Panc1 (cell line): ENCODE results near the gene CFAP251. TPM values are rescaled to one million over a fixed set of nuclear protein-coding genes. Genes with fewer than 3 reads are reported as not detected.
"Not testable (repeated sequence)": the region's sequence is repeated elsewhere in the genome, so short reads cannot be mapped to it uniquely, and the experiment has no call there.

ENCODE experiments used
- ATAC-seq: fragments of 200-7000 bp; cut with Tn5 transposase; 2 replicates; pipeline ENCODE4 v1.9.1; 2020; ENCODE audit warnings: mild to moderate bottlenecking, moderate library complexity
- BruUV-seq: library from RNA; stranded (reverse); fragments of 400-500 nt; replicated peaks from 2 replicates; lab custom pipeline; 2021; lab: Mats Ljungman, UMichigan
- CTCF ChIA-PET: fragments of 300-600 bp; sonication (Branson Sonifier 250); formaldehyde crosslinking; loops from one replicate; lab custom pipeline; 2022; ENCODE audit warnings: antibody characterized with exemption; lab: Charles Lee
- POLR2A ChIA-PET: fragments of 300-600 bp; sonication (Branson Sonifier 250); formaldehyde crosslinking; loops from one replicate; lab custom pipeline; 2022; ENCODE audit warnings: antibody characterized with exemption; lab: Charles Lee
- DNase-seq: peaks from one replicate; pipeline ENCODE4 v3.0.0-alpha.2; 2010; ENCODE audit warnings: low read depth, low spot score
- H3K27ac ChIP-seq: 2 replicates; pipeline ENCODE4 v1.5.1; 2011; ENCODE audit warnings: mild to moderate bottlenecking, low read length, inconsistent platforms
- H3K27me3 ChIP-seq: fragments of 200-500 bp; sonication (Bioruptor generic); 2 replicates; pipeline ENCODE4 v1.6.0; 2014; ENCODE audit warnings: low read length, inconsistent platforms; ENCODE audit not compliant: control insufficient read depth, insufficient read depth
- H3K36me3 ChIP-seq: fragments of 200-500 bp; sonication (Bioruptor generic); 2 replicates; pipeline ENCODE4 v1.5.1; 2014; ENCODE audit warnings: inconsistent platforms, mild to moderate bottlenecking, low read length, moderate library complexity; ENCODE audit not compliant: control insufficient read depth, insufficient read depth
- H3K4me1 ChIP-seq: 2 replicates; pipeline ENCODE4 v1.5.1; 2011; ENCODE audit warnings: inconsistent platforms, mild to moderate bottlenecking, low read length, moderate library complexity; ENCODE audit not compliant: control insufficient read depth, insufficient read depth
- H3K4me3 ChIP-seq, 2 experiments: 2 replicates each; pipeline ENCODE4 v1.5.1; 2011 to 2012; ENCODE audit warnings: low read depth in 2 of 2, low read length in 2 of 2, mild to moderate bottlenecking in 2 of 2, inconsistent platforms in 1 of 2, moderate library complexity in 1 of 2
- H3K9me3 ChIP-seq: fragments of 200-500 bp; sonication (Bioruptor generic); 2 replicates; pipeline ENCODE4 v1.5.1; 2014; ENCODE audit warnings: low read depth, mild to moderate bottlenecking, inconsistent platforms, low read length, moderate library complexity; ENCODE audit not compliant: control insufficient read depth, insufficient read depth
- CTCF ChIP-seq: fragments of 450-650 bp; IDR thresholded peaks from 2 replicates; pipeline ENCODE4 v1.5.1; 2017; ENCODE audit warnings: mild to moderate bottlenecking
- POLR2AphosphoS5 ChIP-seq: IDR thresholded peaks from 2 replicates; pipeline ENCODE4 v1.6.1; 2012; ENCODE audit warnings: mild to moderate bottlenecking, low read depth, low read length, moderate library complexity
- REST ChIP-seq, 2 experiments: IDR thresholded peaks; 2 replicates each; pipeline ENCODE4 v1.6.1; 2011 to 2012; ENCODE audit warnings: low read depth in 2 of 2, control low read depth in 1 of 2, low read length in 1 of 2, mild to moderate bottlenecking in 1 of 2, moderate library complexity in 1 of 2; ENCODE audit not compliant: insufficient read depth in 1 of 2
- SIN3A ChIP-seq: IDR thresholded peaks from 2 replicates; pipeline ENCODE4 v1.6.1; 2012; ENCODE audit warnings: low read depth, mild to moderate bottlenecking, low read length, moderate library complexity, borderline replicate concordance; ENCODE audit not compliant: insufficient read depth
- TCF7L2 ChIP-seq: IDR thresholded peaks from 2 replicates; pipeline ENCODE4 v1.6.1; 2011; ENCODE audit warnings: mild to moderate bottlenecking, low read depth, low read length, inconsistent platforms
- in situ Hi-C: cut with HindIII; loops from 2 replicates; pipeline ENCODE4 v1.10.0; 2016; ENCODE audit warnings: low sequenced_read_pairs, low pct_unique_long_range_greater_than_20kb
- intact Hi-C: fragments of 100-400 bp; cut with micrococcal nuclease; formaldehyde crosslinking; loops from one replicate; pipeline ENCODE4 v1.10.0; 2022; ENCODE audit not compliant: unreplicated experiment
- total RNA-seq: library from RNA; stranded (reverse); gene quantifications from one replicate; pipeline ENCODE4 v1.2.1, GENCODE V29; 2021; ENCODE audit not compliant: unreplicated experiment

The CFAP251 gene
- total RNA-seq, 1 experiment from 2014 or later, result 4.2 TPM

GRCh38 chr12:121874071-121874470 is 44.3 kb upstream of the CFAP251 start:
- H3K4me1 ChIP-seq, result no peaks in the 10 kb centered on the region
- H3K9me3 ChIP-seq, result no peaks in the 10 kb centered on the region
- CTCF ChIA-PET, result no interaction called here
- ATAC-seq (no peak), DNase-seq (no peak)
- BruUV-seq, result no TSS peak
- POLR2A ChIA-PET, result no interaction called here
- no peaks in the 10 kb centered on the region for H3K27me3 ChIP-seq
- H3K4me3 ChIP-seq, result no peak overlapping the region
- in situ Hi-C loops (no loop called here), intact Hi-C loops (no loop called here)
- no peaks in the 10 kb centered on the region for H3K36me3 ChIP-seq
- TF ChIP-seq CTCF, result no peak
- no peak for TF ChIP-seq SIN3A
- H3K27ac ChIP-seq, result no peak overlapping the region

DNA sequence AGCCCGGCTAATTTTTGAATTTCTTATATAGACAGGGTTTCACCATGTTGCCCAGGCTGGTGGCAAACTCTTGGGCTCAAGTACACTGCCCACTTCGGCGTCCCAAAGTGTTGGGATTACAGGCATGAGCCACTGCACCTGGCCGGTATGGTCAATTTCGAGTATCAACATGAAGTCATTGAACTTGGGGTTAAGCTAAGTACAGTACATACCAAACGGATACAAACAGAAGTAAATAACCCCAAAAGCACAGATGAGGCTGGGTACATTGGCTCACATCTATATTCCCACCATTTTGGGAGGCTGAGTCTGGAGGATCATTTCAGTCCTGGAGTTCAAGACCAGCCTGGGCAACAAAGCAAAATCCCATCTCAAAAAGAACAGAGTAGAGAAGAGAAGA is 42.8 kb upstream of the CFAP251 start:
- no TSS peak for BruUV-seq
- no peaks in the 10 kb centered on the region for H3K9me3 ChIP-seq
- ATAC-seq (no peak), DNase-seq (no peak)
- ChIA-PET CTCF (no interaction called here), POLR2A (no interaction called here)
- H3K27me3 ChIP-seq, result no peaks in the 10 kb centered on the region
- no peak overlapping the region for H3K4me3 ChIP-seq
- in situ Hi-C loops (no loop called here), intact Hi-C loops (no loop called here)
- H3K36me3 ChIP-seq, result no peaks in the 10 kb centered on the region
- TF ChIP-seq TCF7L2 (no peak), CTCF (no peak), REST (IDR thresholded peaks at IDR 0.05; ENCODE audit: insufficient read depth in 1 of 2, low read depth in 2 of 2, low read length in 1 of 2) (no peak), POLR2AphosphoS5 (no peak)
- no peaks in the 10 kb centered on the region for H3K4me1 ChIP-seq
- no peak overlapping the region for H3K27ac ChIP-seq

DNA sequence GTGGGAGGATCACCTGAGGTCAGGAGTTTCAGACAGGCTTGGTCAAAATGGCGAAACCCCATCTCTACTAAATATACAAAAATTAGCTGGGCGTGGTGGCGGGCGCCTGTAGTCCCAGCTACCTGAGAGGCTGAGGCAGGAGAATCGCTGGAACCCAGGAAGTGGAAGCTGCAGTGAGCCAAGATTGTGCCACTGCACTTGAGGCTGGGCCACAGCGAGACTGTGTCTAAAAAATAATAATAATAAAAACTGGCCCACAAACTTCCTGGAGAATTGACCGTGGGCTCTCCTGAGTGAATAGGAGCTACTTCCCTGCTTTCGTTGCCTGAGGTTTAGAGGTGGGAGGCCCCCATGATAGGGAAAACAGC is 42.3 kb upstream of the CFAP251 start:
- H3K27ac ChIP-seq, DNase-seq, H3K9me3 ChIP-seq, intact Hi-C loops, H3K27me3 ChIP-seq, BruUV-seq, ATAC-seq, H3K36me3 ChIP-seq, H3K4me1 ChIP-seq, in situ Hi-C loops, CTCF ChIA-PET, H3K4me3 ChIP-seq: not testable (repeated sequence)
- POLR2A ChIA-PET, result interaction anchor here (0.7 kb wide), 1 partner anchor 14 kb away, joined by 3 read pairs; no protein-coding TSS in a partner anchor
